T-helper 9 cell (primary cell): Measurements from ENCODE around the gene DQX1.
"Not testable (repeated sequence)": the region's sequence is repeated elsewhere in the genome, so short reads cannot be mapped to it uniquely, and the experiment has no call there.

ENCODE experiments used
- DNase-seq: peaks from one replicate; pipeline ENCODE4 v3.0.0-alpha.2; 2020
- total RNA-seq, 2 donors: gene quantifications; one replicate each; lab custom pipeline; 2026; lab: John Stamatoyannopoulos, UW

Gene DQX1
- 0.07 to 0.24 reads per million in 2 donors for total RNA-seq

- no peak for DNase-seq
Measured at GRCh38 chr2:74525717-74526648, at the start of gene DQX1. Gene DQX1 (minus strand): TSS chr2:74526231. CDS start chr2:74525729, 502 bp downstream.

GRCh38 chr2:74575320-74575719, 49.3 kb upstream of the DQX1 start:
- no peak for DNase-seq

DNA sequence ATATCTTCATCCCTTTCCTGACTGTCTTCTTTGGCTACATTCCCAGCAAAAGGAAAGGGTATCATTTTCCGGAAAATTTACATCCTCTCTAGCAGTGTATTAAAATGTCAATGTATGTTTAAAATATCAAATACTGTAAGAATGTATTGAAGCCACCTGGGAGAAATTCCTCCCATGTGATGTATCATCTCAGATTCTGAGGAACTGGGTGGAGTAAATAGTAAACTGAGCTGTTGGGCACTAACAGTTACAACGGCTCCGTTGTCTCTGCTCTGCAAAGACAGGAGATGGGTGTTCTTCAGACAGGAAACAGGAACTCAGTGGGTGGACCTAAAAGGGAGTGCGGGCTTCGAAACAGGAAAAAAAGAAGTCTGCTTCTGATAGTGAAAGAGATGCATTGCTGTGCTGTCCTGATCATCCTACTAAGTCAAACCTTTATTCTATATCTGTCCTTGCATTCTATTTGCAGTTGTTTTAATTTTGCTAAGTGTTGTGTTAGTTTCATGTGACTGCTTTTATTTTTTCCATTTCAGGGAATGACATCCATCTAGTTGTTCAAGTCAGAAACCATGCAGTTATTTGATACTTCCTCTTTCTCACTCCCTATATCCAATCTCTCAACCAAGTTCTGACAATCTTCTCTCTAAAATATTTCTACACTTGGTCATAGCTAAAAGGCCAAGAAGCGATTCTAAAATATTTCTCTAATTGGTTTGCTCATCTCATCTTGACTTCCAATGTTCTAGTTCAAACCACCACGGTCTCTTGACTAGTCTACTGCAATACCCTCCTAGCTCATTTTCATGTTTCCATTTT, 47.9 kb upstream of the DQX1 start:
- no peak for DNase-seq

- no peak for DNase-seq
Measured at GRCh38 chr2:74572178-74572925, 46.3 kb upstream of the DQX1 start.

DNA sequence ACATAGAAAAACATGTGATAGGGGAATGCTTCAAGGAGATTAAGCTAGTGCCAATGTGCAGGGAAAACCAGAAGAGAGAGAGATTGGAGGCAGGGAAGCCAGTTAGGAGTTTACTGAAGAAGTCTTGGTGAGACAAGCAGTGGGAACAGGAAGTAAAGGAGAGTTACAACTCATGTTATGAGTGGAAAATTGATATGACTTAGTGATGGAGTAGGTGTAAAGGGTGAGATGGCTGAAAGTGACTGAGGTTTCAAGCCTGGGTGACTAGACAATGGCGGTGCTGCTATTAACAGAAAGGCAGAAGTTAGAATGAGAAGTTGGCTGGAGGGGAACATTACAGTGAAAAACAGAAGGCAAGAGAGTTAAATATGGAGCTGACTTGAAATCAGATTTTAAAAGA, 45.0 kb upstream of the DQX1 start:
- no peak for DNase-seq

DNA sequence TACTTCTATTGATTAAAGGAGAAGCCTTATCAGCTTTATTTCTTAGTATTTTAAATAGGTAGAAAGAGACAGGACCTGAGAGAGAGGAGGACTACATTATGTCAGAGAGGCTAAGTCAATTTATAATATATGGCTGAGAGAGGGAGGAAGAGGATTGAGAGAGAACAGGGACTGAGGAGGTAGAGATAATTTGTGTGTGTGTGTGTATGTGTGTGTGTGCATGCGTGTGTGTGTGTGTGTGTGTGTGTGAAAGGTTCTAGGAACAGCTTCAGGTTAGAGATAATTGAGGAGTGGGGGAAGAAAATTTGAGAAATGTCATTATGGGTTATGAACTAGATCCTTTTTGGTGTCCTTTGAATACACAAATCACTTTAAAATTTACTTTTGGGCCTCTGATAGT, 43.7 kb upstream of the DQX1 start:
- no peak for DNase-seq

DNA sequence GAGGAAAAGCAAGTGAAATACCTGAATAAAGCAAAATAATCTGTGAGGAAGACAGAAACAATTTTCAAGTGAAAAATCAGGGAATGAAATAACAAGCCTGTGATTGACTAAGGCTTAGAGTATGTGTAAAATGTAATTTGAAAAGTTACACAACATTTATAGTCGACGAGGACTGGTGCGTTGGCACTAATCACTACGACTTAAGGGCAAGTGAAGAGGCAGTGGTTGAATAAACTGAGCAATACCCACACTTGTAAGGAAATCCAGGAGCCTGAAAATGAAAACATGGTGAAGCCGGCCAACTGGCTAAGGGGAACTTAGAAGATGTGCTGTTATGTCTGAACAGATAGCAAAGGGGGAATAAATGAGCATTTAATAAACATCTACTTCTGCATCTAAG, 41.9 kb upstream of the DQX1 start:
- DNase-seq = no peak

DNA sequence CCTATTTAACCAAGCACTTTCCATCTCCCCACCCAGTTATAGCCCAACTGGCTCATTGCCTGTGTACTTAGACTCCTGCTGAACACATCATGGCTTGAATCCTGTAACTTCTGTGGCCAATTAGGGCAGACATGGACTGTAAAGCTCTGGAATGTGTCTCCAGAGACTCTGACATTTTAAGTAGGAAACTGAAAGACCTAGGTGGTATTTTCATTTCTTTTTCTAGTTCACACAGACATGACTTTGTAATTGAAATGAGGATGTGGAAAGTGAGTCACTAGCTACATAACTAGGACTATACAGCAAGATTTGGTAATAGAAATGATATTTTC, 40.7 kb upstream of the DQX1 start:
- no peak for DNase-seq

GRCh38 chr2:74566076-74566753, 40.2 kb upstream of the DQX1 start:
- DNase-seq = no peak

DNA sequence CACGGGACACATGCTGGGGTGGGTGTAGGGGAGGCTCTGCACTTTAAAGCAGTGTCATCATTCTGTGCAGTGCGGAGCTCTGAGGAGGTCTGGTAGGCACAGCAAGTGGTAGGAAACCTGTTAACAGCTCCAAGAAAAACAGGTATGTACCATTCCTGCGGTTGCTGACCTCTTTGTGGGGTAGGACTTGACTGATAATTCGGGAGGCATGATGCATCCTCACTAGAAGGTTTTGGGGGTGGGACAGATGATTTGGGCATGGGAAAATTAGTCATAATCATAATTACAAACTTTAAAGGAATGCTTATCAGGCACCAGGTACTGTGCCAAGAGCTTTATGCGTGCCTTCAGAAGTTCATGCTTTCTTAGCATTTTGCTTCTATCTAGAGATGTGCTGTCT, 38.2 kb upstream of the DQX1 start:
- no peak for DNase-seq

- DNase-seq = no peak
Measured at GRCh38 chr2:74562126-74562775, 36.2 kb upstream of the DQX1 start.

GRCh38 chr2:74561022-74561421, 35.0 kb upstream of the DQX1 start:
- not testable (repeated sequence) for DNase-seq

GRCh38 chr2:74560591-74560990, 34.6 kb upstream of the DQX1 start:
- no peak for DNase-seq

- DNase-seq = no peak
Measured at GRCh38 chr2:74559912-74560311, 33.9 kb upstream of the DQX1 start.

- DNase-seq = no peak
Measured at GRCh38 chr2:74558284-74559230, 32.5 kb upstream of the DQX1 start.

DNA sequence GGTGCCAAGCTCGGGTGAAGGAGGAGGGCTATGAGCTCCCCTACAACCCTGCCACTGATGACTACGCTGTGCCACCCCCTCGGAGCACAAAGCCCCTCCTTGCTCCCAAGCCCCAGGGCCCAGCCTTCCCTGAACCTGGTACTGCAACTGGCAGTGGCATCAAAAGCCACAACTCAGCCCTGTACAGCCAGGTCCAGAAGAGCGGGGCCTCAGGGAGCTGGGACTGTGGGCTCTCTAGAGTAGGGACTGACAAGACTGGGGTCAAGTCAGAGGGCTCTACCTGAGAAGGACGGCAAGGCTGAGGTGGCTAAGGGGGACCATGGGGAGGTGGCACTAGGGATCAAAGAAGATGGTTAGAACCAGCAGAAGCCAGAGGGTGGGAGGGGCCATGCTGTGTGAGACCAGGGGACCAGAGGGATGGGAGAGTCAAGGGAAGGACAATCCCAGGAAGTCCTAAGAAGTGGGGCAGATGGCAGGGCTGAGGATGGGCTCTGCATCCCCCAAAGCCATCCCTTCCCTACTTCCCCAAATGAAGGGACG, 30.9 kb upstream of the DQX1 start:
- no peak for DNase-seq

DNA sequence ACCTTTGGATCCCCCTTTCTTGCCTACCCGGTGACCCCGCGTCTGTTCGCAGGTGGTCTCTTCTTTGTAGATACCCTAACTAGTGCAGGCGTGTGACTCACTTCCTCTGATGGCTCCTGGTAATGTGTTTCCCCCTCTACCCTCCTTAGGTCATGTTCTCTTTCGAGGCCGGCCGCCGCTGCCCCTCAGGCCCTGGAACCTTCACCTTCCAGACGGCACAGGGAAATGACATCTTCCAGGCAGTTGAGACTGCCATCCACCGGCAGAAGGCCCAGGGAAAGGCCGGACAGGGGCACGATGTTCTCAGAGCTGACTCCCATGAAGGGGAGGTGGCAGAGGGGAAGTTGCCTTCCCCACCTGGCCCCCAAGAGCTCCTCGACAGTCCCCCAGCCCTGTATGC, 30.1 kb upstream of the DQX1 start:
- no peak for DNase-seq

DNA sequence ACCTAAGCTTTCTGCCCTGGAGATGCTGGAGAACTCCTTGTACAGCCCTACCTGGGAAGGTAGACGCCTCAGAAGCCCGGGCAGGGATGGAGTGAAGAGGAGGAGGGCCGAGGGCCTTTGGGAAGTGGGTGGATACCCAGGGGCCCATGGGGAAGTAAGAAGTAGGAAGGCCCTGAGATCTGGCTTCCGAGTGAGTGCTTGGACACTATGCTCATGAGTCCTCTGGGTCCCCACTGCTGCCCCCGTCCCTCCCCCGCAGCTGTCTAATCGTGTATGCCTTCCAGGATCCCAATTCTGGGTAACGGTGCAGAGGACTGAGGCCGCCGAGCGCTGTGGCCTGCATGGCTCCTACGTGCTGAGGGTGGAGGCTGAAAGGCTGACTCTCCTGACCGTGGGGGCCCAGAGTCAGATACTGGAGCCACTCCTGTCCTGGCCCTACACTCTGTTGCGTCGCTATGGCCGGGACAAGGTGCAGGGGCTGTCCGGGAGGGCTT, 29.6 kb upstream of the DQX1 start:
- DNase-seq = no peak

DNA sequence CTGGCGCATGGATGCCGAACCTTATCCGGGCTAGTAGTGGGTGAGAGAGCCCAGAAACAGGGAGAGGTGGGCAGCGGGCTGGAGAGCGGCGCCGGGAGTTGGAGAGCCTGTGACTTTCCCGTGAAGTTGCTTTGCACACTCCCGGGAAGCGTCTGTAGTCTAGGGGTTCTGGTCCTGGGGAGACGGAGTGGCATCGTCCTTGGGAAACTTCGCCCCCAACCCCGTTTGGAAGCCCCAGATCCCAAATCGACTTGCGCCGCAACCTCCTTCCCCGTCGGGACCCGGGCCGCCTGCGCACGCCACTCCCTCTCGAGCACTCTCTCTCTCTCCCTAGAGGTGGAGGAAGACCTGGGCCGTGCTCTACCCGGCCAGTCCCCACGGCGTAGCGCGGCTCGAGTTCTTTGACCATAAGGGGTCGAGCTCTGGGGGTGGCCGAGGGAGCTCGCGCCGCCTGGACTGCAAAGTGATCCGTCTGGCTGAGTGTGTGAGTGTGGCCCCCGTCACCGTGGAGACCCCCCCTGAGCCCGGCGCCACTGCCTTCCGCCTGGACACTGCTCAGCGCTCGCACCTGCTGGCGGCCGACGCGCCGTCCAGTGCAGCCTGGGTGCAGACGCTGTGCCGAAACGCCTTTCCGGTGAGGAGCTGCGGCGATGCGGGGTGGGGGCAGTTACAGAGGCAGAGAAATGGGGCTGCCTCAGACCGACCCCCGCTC, 28.9 kb upstream of the DQX1 start:
- DNase-seq = peak; percentile 31
